Esophagus muscularis mucosa (tissue), 3 donors: ENCODE results near the gene MOB2.

ENCODE experiments used
- CTCF ChIP-seq, 3 experiments: fragments of 200-600 bp in 2 of 3; fragments of 450-650 bp in 1 of 3; sonication (generic) in 2 of 3; IDR thresholded peaks; one replicate each; pipeline ENCODE4 v1.5.1; 2017 to 2019; ENCODE audit warnings: antibody characterized with exemption in 3 of 3, mild to moderate bottlenecking in 2 of 3, moderate library complexity in 1 of 3
- POLR2A ChIP-seq: fragments of 450-650 bp; IDR thresholded peaks from one replicate; pipeline ENCODE4 v1.6.1; 2017; ENCODE audit warnings: antibody characterized with exemption, moderate library complexity, mild to moderate bottlenecking, low read depth

- TF ChIP-seq POLR2A (no peak), CTCF (IDR thresholded peaks at IDR 0.05) (no peak)
Observed at GRCh38 chr11:1456176-1456575, 30.4 kb downstream of the MOB2 start.
